Activated naive CD4-positive, alpha-beta T cell treated with anti-CD3 and anti-CD28 coated beads for 36 hours (primary cell): ENCODE data around the gene DYNLRB1. TPM values are rescaled to one million over a fixed set of nuclear protein-coding genes. Genes with fewer than 3 reads are reported as not detected.
"Not testable (repeated sequence)": the region's sequence is repeated elsewhere in the genome, so short reads cannot be mapped to it uniquely, and the experiment has no call there.

Source experiments
- CTCF ChIA-PET: fragments of 350-600 bp; sonication (Branson Sonifier 250); formaldehyde crosslinking; loops from one replicate; lab custom pipeline; 2021; ENCODE audit warnings: antibody characterized with exemption; lab: Charles Lee
- DNase-seq: peaks from one replicate; pipeline ENCODE4 v3.0.0-alpha.2; 2020
- H3K27ac Mint-ChIP-seq: one replicate; pipeline ENCODE4 v1.8.0; 2021; ENCODE audit warnings: mild to moderate bottlenecking, mixed read lengths
- H3K27me3 Mint-ChIP-seq: one replicate; pipeline ENCODE4 v1.8.0; 2021; ENCODE audit warnings: low read depth, mixed read lengths
- H3K36me3 Mint-ChIP-seq: one replicate; pipeline ENCODE4 v1.8.0; 2021; ENCODE audit warnings: low read depth, mixed read lengths
- H3K4me1 Mint-ChIP-seq: one replicate; pipeline ENCODE4 v1.8.0; 2021; ENCODE audit warnings: low read depth, mixed read lengths
- H3K4me3 Mint-ChIP-seq: one replicate; pipeline ENCODE4 v1.8.0; 2021; ENCODE audit warnings: mild to moderate bottlenecking, moderate library complexity, mixed read lengths
- H3K9me3 Mint-ChIP-seq: one replicate; pipeline ENCODE4 v1.8.0; 2021; ENCODE audit warnings: mixed read lengths
- intact Hi-C: fragments of 100-400 bp; cut with micrococcal nuclease; formaldehyde crosslinking; loops from one replicate; pipeline ENCODE4 v1.15.1; 2023
- total RNA-seq, 2 experiments: library from RNA; stranded (reverse); gene quantifications; one replicate each; pipeline ENCODE4 v1.2.3, GENCODE V29; 2021

DYNLRB1 gene
- 10 to 100 TPM; 81.9 to 92.9 TPM for total RNA-seq

DNA sequence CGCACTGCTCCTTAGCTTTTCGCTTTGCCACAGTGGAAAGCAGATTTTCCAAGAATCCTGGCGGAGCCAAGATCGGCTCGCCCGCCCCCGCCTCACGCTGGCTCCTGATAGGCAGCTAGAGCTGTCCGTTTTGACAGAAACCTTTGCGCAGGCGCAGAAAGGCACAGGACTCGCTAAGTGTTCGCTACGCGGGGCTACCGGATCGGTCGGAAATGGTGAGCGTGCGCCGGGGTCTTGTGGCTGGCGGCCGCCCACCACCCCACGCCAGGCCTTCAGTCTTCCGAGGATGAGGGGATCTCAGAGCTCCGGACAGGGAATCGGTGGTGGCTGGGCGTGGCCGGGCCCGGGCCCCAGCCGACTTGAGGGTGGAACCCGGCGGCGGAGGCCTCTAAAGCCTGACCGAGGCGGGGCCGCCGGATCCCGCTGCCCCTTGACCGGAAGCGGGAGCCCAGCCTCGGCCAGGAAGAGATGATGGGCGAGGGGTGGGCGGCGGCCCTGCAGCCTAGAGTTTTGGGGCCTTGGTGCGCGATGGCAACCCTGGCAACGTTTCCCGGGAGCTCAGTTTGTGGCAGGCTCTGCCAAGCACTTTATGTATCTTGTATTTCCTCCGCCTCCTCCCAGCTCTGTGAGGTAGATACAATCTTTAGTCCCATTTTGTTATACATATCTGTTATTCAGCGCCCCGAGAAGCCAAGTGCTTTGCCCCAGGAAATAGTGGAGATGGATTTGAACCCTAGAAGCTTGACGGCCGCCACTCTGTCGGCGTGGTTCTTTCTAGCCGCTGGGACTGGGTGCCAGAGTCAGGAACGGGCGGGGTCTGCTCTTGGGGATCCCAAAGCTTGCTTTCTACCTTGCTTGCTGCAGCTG is at the start of gene DYNLRB1:
TSS of gene DYNLRB1 (plus strand) at position 176 of the 867 bp plus-strand sequence. CDS start at position 213, 37 bp downstream.
- H3K4me1 Mint-ChIP-seq, result peaks cover 29% of the 10 kb centered on the region
- DNase-seq, result peak; percentile 96
- peak within 1 kb of the TSS; percentile 96 for H3K27ac Mint-ChIP-seq
- H3K27me3 Mint-ChIP-seq, result no peaks in the 10 kb centered on the region
- CTCF ChIA-PET, result interaction anchor here (0.6 to 5.0 kb wide), 11 partner anchors 23 to 254 kb away, joined by 3 to 48 read pairs (median 5); partner anchors contain the start of gene AHCY
- peaks cover 7% of the 10 kb centered on the region for H3K36me3 Mint-ChIP-seq
- peak within 1 kb of the TSS; percentile 98 for H3K4me3 Mint-ChIP-seq
- no peaks in the 10 kb centered on the region for H3K9me3 Mint-ChIP-seq
- intact Hi-C loops, result loop anchor here (1.0 to 10.0 kb wide), 7 partner anchors 160 to 523 kb away; partner anchors contain the start of genes ACSS2, AHCY, EIF2S2 and PIGU

DNA sequence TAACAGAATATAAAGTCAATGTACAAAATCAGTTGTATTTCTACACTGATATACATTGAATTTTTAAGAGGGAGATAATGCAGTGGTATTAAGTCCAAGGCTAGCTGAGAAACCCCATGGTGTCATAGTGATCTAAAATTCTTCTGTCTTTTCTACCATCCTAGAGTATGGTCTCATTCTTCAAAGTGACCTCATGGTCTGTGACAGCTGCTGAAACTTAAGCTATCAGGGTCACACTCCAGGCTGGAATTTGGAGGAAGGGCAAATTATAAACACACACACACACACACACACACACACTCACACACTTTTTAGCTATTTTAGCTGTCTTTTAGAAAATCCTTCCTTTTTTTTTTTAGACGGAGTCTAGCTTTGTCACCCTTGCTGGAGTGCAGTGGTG is 47.3 kb upstream of the DYNLRB1 start:
- CTCF ChIA-PET, result interaction anchor here (0.6 to 1.7 kb wide), 3 partner anchors 54 to 155 kb away, joined by 4 to 5 read pairs (median 4); no protein-coding TSS in a partner anchor
- DNase-seq, result no peak
- intact Hi-C loops, result no loop called here
- Mint-ChIP-seq H3K27ac (no peak overlapping the region), H3K36me3 (peaks cover 8% of the 10 kb centered on the region), H3K4me3 (no peak overlapping the region), H3K9me3 (no peaks in the 10 kb centered on the region), H3K27me3 (no peaks in the 10 kb centered on the region), H3K4me1 (no peaks in the 10 kb centered on the region)

GRCh38 chr20:34472246-34472925 is 43.8 kb upstream of the DYNLRB1 start:
- intact Hi-C loops, result no loop called here
- H3K27me3 Mint-ChIP-seq, result no peaks in the 10 kb centered on the region
- CTCF ChIA-PET, result interaction anchor here (2.1 to 2.3 kb wide), 2 partner anchors 51 to 160 kb away, joined by 4 to 12 read pairs; no protein-coding TSS in a partner anchor
- peaks cover 6% of the 10 kb centered on the region for H3K4me1 Mint-ChIP-seq
- no peak overlapping the region for H3K4me3 Mint-ChIP-seq
- H3K27ac Mint-ChIP-seq, result no peak overlapping the region
- H3K36me3 Mint-ChIP-seq, result peaks cover 21% of the 10 kb centered on the region
- no peaks in the 10 kb centered on the region for H3K9me3 Mint-ChIP-seq
- DNase-seq, result no peak

GRCh38 chr20:34473262-34473883 is 42.8 kb upstream of the DYNLRB1 start:
- CTCF ChIA-PET, result interaction anchor here (0.6 to 2.3 kb wide), 5 partner anchors 36 to 256 kb away, joined by 3 to 12 read pairs (median 3); no protein-coding TSS in a partner anchor
- peaks cover 21% of the 10 kb centered on the region for H3K36me3 Mint-ChIP-seq
- no peaks in the 10 kb centered on the region for H3K27me3 Mint-ChIP-seq
- no peak overlapping the region for H3K27ac Mint-ChIP-seq
- H3K4me1 Mint-ChIP-seq, result peaks cover 6% of the 10 kb centered on the region
- H3K9me3 Mint-ChIP-seq, result no peaks in the 10 kb centered on the region
- intact Hi-C loops, result loop anchor here (1.0 kb wide), 1 partner anchor 161 kb away; no protein-coding TSS in a partner anchor
- no peak overlapping the region for H3K4me3 Mint-ChIP-seq
- peak; percentile 65 for DNase-seq

- CTCF ChIA-PET, result interaction anchor here (2.9 kb wide), 1 partner anchor 164 kb away, joined by 23 read pairs; no protein-coding TSS in a partner anchor
- Mint-ChIP-seq H3K27ac (no peak overlapping the region), H3K4me3 (no peak overlapping the region), H3K36me3 (peaks cover 29% of the 10 kb centered on the region), H3K9me3 (no peaks in the 10 kb centered on the region), H3K27me3 (no peaks in the 10 kb centered on the region), H3K4me1 (peaks cover 6% of the 10 kb centered on the region)
- intact Hi-C loops, result no loop called here
- peak; percentile 40 for DNase-seq
These were observed 40.1 kb upstream of the DYNLRB1 start for GRCh38 chr20:34475979-34476736.

- CTCF ChIA-PET, result no interaction called here
- Mint-ChIP-seq H3K36me3 (peaks cover 45% of the 10 kb centered on the region), H3K4me1 (peaks cover 6% of the 10 kb centered on the region)
These were observed 36.6 kb upstream of the DYNLRB1 start for GRCh38 chr20:34479627-34480026.

DNA sequence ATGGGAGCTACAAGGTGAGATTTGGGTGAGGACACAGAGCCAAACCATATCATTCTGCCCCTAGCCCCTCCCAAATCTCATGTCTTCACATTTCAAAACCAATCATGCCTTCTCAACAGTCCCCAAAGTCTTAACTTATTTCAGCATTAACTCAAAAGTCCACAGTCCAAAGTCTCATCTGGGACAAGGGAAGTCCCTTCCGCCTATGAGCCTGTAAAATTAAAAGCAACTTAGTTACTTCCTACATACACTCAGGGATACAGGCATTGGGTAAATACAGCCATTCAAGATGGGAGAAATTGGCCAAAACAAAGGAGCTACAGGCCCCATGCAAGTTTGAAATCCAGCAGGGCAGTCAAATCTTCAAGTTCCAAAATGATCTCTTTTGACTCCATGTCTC is 34.1 kb upstream of the DYNLRB1 start:
- H3K9me3 Mint-ChIP-seq, H3K27ac Mint-ChIP-seq, DNase-seq, H3K4me3 Mint-ChIP-seq, CTCF ChIA-PET, H3K4me1 Mint-ChIP-seq, intact Hi-C loops, H3K27me3 Mint-ChIP-seq: not testable (repeated sequence)
- H3K36me3 Mint-ChIP-seq, result peaks cover 34% of the 10 kb centered on the region

More at GRCh38 chr20:34479627-34480026, 36.6 kb upstream of the DYNLRB1 start:
- Mint-ChIP-seq H3K27ac (no peak overlapping the region), H3K9me3 (peaks cover 4% of the 10 kb centered on the region), H3K27me3 (no peaks in the 10 kb centered on the region), H3K4me3 (no peak overlapping the region)
- no peak for DNase-seq
- intact Hi-C loops, result no loop called here

DNA sequence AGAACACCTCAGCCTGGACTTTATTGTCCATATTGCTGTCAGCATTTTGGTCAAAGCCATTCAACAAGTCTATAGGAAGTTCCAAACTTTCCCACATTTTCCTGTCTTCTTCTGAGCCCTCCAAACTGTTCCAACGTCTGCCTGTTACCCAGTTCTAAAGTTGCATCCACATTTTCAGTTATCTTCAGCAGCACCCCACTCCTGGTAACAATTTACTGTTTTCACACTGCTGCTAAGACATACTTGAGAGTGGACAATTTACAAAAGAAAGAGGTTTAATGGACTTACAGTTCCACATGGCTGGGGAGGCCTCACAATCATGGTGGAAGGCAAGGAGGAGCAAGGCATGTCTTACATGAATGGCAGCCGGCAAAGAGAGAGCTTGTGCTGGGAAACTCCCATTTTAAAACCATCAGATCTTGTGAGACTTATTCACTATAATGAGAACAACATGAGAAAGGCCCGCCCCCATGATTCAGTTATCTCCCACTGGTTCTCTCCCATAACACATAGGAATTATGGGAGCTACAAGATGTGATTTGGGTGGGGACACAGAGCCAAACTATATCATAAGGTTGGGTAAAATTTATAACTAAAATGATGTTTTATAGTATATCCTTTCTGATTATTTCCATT is 32.5 kb upstream of the DYNLRB1 start:
- peaks cover 37% of the 10 kb centered on the region for H3K36me3 Mint-ChIP-seq
- CTCF ChIA-PET, result interaction anchor here (0.6 kb wide), 1 partner anchor 80 kb away, joined by 3 read pairs; no protein-coding TSS in a partner anchor
- H3K9me3 Mint-ChIP-seq, H3K27ac Mint-ChIP-seq, H3K4me3 Mint-ChIP-seq, H3K4me1 Mint-ChIP-seq, DNase-seq, intact Hi-C loops, H3K27me3 Mint-ChIP-seq: not testable (repeated sequence)

- no peak overlapping the region for H3K27ac Mint-ChIP-seq
- H3K4me1 Mint-ChIP-seq, result no peaks in the 10 kb centered on the region
- H3K4me3 Mint-ChIP-seq, result no peak overlapping the region
- DNase-seq, result no peak
- H3K27me3 Mint-ChIP-seq, result no peaks in the 10 kb centered on the region
- intact Hi-C loops, result no loop called here
- CTCF ChIA-PET, result interaction anchor here (1.9 kb wide), 1 partner anchor 173 kb away, joined by 6 read pairs; no protein-coding TSS in a partner anchor
- H3K36me3 Mint-ChIP-seq, result peaks cover 35% of the 10 kb centered on the region
- peaks cover 4% of the 10 kb centered on the region for H3K9me3 Mint-ChIP-seq
These were observed 31.1 kb upstream of the DYNLRB1 start for GRCh38 chr20:34485068-34485634.

DNA sequence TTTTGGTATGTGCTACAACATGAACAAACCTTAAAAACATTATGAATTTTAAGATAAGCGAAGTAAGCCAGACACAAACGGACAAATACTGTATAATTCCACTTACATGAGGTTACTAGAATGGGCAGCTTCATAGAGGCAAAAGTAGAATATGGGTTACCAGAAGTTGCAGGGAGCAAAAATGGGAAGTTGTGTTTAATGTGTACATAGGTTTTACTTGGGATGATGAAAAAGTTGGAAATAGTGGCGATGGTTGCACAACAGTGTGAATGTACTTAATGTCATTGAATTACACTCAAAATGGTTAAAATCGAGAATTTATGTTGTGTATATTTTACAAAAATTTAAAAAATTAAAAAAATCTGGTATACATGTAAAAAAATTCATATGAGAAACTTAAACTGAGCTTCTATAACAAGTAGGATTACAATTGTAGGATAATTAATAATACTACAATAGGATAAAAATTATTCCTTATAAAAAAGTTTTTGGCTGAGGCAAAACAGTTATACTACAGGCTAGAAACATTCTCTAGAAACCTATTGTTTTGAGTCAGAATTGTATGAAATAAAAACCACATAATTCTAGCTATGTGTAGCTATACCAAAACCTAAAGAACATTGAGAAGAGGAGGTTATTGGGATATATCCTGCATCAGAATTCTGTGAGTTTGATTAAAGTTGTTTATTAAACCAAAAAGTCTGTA is 24.8 kb upstream of the DYNLRB1 start:
- Mint-ChIP-seq H3K36me3 (peaks cover 37% of the 10 kb centered on the region), H3K27me3 (no peaks in the 10 kb centered on the region), H3K27ac (no peak overlapping the region), H3K4me1 (no peaks in the 10 kb centered on the region), H3K9me3 (no peaks in the 10 kb centered on the region), H3K4me3 (no peak overlapping the region)
- intact Hi-C loops, result no loop called here
- DNase-seq, result no peak
- CTCF ChIA-PET, result interaction anchor here (0.5 to 2.6 kb wide), 3 partner anchors 69 to 937 kb away, joined by 3 to 9 read pairs (median 4); no protein-coding TSS in a partner anchor
